GM12891 (cell line): ENCODE results near the gene SAG.

Experiments used
- POLR2A ChIP-seq: IDR thresholded peaks from 2 replicates; pipeline ENCODE4 v1.6.1; 2011; ENCODE audit warnings: low read depth, low read length, control low read depth
- POLR2AphosphoS5 ChIP-seq: IDR thresholded peaks from 2 replicates; pipeline ENCODE4 v1.6.1; 2011; ENCODE audit warnings: low read depth, low read length, control low read depth
- POU2F2 ChIP-seq: IDR thresholded peaks from 2 replicates; pipeline ENCODE4 v1.6.1; 2011; ENCODE audit warnings: low read depth, mild to moderate bottlenecking, control low read depth, low read length, moderate library complexity
- SPI1 ChIP-seq: IDR thresholded peaks from 2 replicates; pipeline ENCODE4 v1.6.1; 2011; ENCODE audit warnings: low read depth, low read length, control low read depth
- TAF1 ChIP-seq: IDR thresholded peaks from 2 replicates; pipeline ENCODE4 v1.6.1; 2011; ENCODE audit warnings: low read depth, low read length, control low read depth

DNA sequence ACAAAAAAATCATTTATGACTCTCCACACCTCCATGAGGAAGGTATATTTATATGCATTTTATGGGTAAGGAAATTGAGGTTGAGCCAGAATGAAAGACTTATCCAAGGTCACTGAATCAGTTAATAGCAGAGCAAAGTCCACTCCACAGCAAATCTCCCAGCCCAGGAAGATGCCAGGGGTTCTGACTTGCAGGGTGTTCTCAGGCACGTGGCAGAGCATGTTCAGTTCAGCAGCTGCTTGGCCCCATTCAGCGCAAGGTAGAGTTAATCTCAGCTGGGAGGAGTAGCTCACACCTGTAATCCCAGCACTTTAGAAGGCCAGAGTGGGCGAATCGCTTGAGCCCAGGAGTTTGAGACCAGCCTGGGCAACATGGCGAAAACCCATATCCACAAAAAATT is 28.9 kb downstream of the SAG start:
- TF ChIP-seq POLR2AphosphoS5 (no peak), POLR2A (no peak), SPI1 (no peak), TAF1 (no peak), POU2F2 (no peak)
